HG03469 (cell line): ENCODE measurements around the gene CACNA2D1.

Experiments
- ATAC-seq: cut with Tn5 transposase; IDR thresholded peaks from one replicate; pipeline ENCODE4 v1.9.1; 2021; ENCODE audit warnings: mild to moderate bottlenecking, moderate library complexity, moderate number of reproducible peaks; ENCODE audit not compliant: unreplicated experiment

CACNA2D1 gene

GRCh38 chr7:82289889-82290288, 153.7 kb downstream of the CACNA2D1 start:
- no peak for ATAC-seq

GRCh38 chr7:82289152-82289535, 154.4 kb downstream of the CACNA2D1 start:
- ATAC-seq, result no peak

- no peak for ATAC-seq
These were observed 156.8 kb downstream of the CACNA2D1 start for GRCh38 chr7:82286798-82287140.

- no peak for ATAC-seq
These were observed 157.3 kb downstream of the CACNA2D1 start for GRCh38 chr7:82286096-82286797.

- ATAC-seq, result no peak
These were observed 158.5 kb downstream of the CACNA2D1 start for GRCh38 chr7:82284936-82285519.

GRCh38 chr7:82275342-82275741, 168.2 kb downstream of the CACNA2D1 start:
- no peak for ATAC-seq

- ATAC-seq, result no peak
These were observed 168.9 kb downstream of the CACNA2D1 start for GRCh38 chr7:82274681-82275080.

GRCh38 chr7:82273886-82274285, 169.7 kb downstream of the CACNA2D1 start:
- ATAC-seq, result no peak

GRCh38 chr7:82270870-82271269, 172.7 kb downstream of the CACNA2D1 start:
- no peak for ATAC-seq

- no peak for ATAC-seq
These were observed 174.9 kb downstream of the CACNA2D1 start for GRCh38 chr7:82268632-82269031.

GRCh38 chr7:82266081-82266480, 177.5 kb downstream of the CACNA2D1 start:
- ATAC-seq, result no peak

GRCh38 chr7:82264783-82265305, 178.7 kb downstream of the CACNA2D1 start:
- ATAC-seq, result no peak

GRCh38 chr7:82263920-82264782, 179.4 kb downstream of the CACNA2D1 start:
- no peak for ATAC-seq

GRCh38 chr7:82258181-82258580, 185.4 kb downstream of the CACNA2D1 start:
- ATAC-seq, result no peak

- no peak for ATAC-seq
These were observed 186.4 kb downstream of the CACNA2D1 start for GRCh38 chr7:82257118-82257695.

GRCh38 chr7:82255706-82256105, 187.9 kb downstream of the CACNA2D1 start:
- ATAC-seq, result no peak

- no peak for ATAC-seq
These were observed 193.0 kb downstream of the CACNA2D1 start for GRCh38 chr7:82250598-82250997.

GRCh38 chr7:82249979-82250378, 193.6 kb downstream of the CACNA2D1 start:
- ATAC-seq, result no peak

GRCh38 chr7:82247814-82248433, 195.7 kb downstream of the CACNA2D1 start:
- ATAC-seq, result no peak

GRCh38 chr7:82244947-82245517, 198.5 kb downstream of the CACNA2D1 start:
- no peak for ATAC-seq
